PC-3 (cell line): ENCODE measurements around the gene FXYD5.

Source experiments
- CTCF ChIP-seq: fragments of 300-600 bp; sonication (generic); conservative IDR thresholded peaks from 2 replicates; pipeline ENCODE4 v1.5.1; 2017; ENCODE audit warnings: antibody characterized with exemption, low read depth, mild to moderate bottlenecking, low read length
- EZH2 ChIP-seq: fragments of 300-600 bp; sonication (generic); IDR thresholded peaks from one replicate; pipeline ENCODE4 v1.6.1; 2017; ENCODE audit warnings: antibody characterized with exemption, mild to moderate bottlenecking, low read length; ENCODE audit not compliant: unreplicated experiment
- EZH2phosphoT487 ChIP-seq: fragments of 300-600 bp; sonication (generic); IDR thresholded peaks from 2 replicates; pipeline ENCODE4 v1.6.1; 2018; ENCODE audit warnings: mild to moderate bottlenecking, antibody characterized with exemption, low read length, borderline replicate concordance

DNA sequence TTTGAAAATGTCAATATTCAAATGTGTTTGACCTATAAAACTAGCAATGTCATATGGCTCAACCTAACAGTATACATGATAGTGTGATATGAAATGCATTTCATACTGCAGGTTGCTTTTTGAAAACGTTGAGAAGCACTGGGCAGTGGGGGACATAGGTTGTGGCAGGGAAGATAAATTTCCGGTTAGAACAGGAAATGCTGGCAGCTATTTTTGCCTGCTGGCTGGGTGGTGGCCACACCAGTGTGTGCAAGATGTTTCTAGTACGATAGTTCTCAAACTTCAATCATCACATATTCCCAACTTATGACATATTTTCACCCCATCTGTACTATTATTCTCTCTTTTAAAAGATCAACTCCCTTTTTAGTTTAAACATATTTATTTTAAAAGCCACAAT, 17.2 kb downstream of the FXYD5 start:
- no peak for TF ChIP-seq CTCF
- no peak for TF ChIP-seq EZH2phosphoT487
- no peak for TF ChIP-seq EZH2
